Hematopoietic multipotent progenitor cell treated with erythropoietin and hydrocortisone succinate and interleukin-3 and kit ligand, for 4 days (in vitro differentiated cells): ENCODE data around the gene MAPKAPK2.
A peak's percentile ranks its signal among the peaks of the same experiment; 100 is the strongest.

ENCODE experiments used
- DNase-seq: peaks from one replicate; pipeline ENCODE4 v3.0.0-alpha.2; 2015

MAPKAPK2 gene

DNA sequence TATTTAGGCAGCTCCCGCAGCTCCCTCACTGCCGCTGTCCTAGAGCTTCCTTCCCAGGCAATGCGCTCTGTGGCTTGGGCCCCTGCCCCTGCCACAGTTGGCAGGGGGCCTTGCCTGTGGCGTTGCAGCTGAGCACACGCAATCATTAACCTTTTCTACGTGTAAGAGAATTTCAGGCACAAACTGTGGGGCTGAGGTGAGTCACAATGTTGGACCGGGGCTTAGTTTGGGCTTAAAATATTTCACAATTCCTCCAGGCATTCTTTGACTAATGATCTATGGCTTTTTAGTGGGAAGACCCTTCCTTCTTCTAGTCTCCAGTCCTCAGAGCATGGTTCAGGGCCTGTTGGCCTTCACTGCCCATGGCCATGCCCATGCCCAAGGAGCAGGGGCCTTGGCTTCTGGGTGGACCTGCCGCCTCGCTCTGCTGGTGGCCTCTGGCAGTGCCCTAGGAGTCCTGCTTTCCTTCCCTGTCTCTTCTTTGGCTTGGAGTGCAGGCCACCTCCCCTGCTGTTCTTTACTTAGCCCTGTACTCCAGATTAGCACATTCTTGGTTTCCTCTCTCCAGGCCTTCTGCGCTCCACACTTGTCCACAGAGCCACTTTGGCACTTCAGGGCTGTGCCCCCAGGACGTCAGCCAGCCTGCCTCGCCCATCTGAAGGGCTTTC, 39.2 kb downstream of the MAPKAPK2 start:
- DNase-seq = peak; percentile 30

GRCh38 chr1:206725109-206725963, 40.6 kb downstream of the MAPKAPK2 start:
- peak; percentile 81 for DNase-seq

DNA sequence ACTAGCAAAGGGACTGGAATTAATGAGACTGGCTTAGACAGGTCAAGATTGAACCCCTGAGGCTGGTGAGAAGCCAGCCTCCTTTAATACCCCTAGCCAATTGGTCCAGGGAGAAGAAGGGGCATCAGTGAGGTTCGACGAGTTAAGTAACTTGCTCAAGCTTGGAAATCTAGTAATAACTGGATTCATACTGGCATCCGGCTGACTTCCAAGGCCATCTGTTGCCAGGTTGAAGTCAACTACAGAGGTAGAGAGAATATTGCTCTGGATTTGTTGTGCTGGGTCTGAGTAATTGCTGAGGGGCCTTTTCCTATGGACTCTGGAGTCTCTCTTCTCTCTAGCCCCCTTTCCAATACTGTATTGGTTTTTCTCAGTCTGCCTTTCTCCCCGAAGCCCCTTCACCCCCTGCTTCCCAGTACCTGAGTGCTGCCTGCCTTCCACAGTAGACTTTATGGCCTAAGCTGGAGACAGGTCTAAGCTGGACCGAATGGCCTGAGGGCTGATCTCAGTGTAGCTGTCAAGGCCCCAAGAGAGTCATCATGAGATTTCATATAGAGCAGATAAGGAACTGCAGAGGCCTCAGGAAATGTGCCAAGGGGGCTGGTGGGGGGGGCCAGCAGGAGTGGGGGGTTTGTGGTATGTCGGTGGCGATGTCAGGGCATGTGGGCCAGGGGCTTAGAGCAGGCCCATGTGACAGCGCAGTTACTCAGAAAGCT, 43.4 kb downstream of the MAPKAPK2 start:
- DNase-seq = peak; percentile 69

DNA sequence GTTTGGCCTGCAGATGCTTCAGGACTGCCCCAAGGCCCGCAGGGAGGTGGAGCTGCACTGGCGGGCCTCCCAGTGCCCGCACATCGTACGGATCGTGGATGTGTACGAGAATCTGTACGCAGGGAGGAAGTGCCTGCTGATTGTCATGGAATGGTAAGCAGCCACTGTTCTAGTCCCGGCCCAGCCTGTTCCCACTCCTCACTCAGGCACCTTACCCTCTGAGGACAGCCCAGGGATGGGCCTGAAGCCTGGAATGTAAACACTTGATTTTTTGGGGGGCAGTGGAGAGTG, 43.9 kb downstream of the MAPKAPK2 start:
- DNase-seq = no peak

- DNase-seq = no peak
Measured at GRCh38 chr1:206729050-206729449, 44.3 kb downstream of the MAPKAPK2 start.

DNA sequence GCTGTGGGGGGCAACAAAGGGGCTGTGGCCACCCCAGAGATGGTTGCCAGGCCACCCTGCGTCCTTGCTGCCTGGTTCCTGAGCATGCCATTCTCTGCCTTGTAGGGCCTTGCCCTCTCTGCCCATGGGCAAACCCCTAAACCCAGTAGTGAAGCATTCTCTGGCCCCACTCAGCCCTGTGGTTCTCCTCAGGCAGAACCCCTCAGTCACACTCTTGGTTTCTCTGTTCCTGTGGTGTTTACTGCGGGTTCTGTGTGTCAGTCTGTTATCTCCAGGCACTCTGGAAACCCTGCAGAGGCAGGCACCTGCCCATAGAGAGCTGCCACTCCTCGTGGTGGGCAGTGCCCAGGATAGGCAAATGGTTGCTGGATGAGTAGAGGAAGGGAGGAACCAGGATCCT, 44.8 kb downstream of the MAPKAPK2 start:
- DNase-seq = no peak

- no peak for DNase-seq
Measured at GRCh38 chr1:206732508-206732907, 47.8 kb downstream of the MAPKAPK2 start.

DNA sequence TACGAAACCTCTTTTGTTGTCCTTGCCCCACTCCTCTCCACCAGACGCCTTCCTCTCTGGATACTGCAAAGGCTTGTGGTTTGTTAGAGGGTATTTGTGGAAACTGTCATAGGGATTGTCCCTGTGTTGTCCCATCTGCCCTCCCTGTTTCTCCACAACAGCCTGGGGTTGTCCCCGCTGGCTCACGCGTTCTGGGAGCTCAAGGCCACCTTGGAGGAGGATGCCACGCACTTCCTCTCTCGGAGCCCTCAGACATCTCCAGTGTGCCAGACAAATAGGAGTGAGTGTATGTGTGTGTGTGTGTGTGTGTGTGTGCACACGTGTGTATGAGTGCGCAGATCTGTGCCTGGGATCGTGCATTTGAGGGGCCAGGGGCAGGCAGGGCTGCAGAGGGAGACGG, 48.3 kb downstream of the MAPKAPK2 start:
- no peak for DNase-seq

DNA sequence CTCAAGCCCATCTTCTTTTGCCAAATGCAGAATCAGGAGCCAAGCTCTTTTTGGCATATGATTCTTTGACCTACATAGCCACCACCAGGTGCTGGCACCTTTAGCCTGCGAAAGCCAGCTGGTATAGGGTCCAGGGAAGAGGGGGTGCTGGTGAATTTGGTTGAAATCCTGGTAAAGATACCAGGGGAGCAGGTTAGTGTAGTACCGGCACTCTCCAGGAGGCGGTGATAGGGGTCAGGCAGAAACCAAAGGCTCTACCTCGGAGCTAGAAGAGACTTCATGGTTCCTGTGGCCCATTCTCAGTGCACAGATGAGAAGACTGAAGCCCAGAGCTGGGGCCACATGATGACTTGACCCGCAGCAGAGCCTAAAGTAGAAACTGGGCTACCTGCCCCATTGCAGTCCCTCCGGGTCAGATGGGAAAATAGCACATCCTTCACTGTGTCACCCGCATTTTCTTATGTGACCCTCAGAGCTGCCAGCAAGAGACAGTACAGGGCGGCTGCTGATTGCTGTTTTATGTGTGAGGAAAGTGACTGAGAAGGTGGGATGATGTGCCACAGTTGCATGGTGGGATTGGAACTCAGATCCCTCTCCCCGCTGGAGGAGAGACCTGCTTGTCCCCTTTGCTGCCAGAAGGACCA, 49.9 kb downstream of the MAPKAPK2 start:
- peak; percentile 80 for DNase-seq

- DNase-seq = peak; percentile 75
Measured at GRCh38 chr1:206735553-206736031, 50.9 kb downstream of the MAPKAPK2 start.

DNA sequence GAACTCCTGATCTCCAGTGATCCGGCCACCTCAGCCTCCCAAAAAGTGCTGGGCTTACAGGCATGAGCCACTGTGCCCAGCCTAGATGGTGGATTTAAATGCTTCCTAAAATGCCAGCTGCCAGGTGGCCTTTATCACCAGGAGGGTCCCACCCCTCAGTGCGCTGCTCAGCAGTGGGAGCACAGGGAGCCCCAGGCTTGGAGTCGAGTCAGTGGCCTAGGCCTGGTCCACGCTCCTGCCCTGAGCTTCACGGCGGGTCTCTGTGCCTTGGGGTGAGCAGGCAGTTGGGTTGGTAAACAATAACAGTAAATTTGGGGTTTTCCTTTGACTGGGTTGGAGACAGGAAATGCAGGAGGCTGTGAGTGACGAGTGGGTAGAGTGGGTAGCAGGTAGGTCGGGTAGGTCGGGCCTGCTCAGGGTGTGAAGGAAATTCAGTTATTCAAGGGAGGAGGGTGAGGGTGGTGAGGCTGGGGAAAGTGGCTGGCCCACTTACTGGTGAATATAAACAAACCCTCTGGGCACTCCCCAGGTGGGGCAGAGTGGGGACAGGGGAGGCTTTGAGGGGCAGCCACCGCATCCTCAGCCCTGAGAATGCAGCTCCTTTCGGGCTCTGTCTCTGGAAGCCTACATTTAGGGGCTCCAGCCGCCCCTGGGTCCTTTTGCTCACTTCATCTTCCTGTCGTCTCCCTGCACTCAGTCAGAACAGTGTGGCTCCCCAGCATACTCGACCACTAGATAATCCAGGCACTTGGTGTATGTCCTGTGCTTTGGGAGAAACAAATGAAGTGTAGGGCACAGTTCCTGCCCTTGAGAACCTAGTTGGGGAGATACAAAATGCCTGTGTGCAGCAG, 52.4 kb downstream of the MAPKAPK2 start:
- no peak for DNase-seq

GRCh38 chr1:206737729-206738201, 53.1 kb downstream of the MAPKAPK2 start:
- peak; percentile 20 for DNase-seq

DNA sequence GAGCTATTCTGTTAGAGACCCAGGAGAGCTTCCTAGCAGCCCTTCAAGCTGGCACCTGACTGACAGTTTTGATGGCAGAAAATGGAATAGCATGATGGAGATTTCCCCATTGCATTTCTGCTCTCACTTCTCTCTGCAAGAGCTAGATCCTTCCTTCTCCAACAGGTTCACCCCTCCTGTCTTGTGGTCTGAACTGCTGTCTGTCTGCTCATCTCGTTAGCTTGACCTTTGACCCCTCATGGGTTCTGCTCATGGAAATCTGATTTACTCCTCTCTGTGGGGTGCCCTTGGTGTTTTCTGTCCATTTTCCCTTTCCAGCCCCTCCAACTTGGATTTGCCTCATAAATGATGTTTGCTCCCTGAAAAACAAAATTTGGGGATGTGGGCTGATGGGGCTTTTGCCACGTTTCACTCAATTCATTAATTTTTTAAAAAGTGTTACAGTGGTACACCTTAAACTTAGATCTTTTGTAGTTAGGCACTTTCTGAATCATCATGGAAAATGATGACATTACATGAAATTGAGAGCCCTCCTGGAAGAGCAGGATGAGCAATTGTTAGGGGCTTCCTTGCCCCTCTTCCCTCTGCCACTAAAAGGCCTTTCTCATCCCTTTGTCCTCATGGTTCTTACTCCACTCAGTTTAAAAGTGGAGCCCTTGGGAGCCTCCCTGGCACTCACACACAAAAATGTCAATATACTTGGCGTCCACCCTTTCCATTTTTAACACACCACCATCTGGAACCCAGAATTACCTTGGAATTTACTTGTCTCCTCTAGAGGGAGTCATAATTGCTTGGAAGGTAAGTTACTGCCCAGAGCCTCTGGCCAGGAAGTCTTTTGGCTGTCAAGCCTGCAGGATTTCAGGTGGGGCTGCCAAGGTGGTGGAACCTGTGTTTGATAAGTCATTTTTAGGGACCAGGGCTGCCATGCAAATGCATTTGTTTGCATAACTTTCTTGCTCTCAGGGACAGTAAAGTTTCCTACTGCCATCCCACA, 54.0 kb downstream of the MAPKAPK2 start:
- DNase-seq = peak; percentile 61

- DNase-seq = peak; percentile 26
Measured at GRCh38 chr1:206739411-206740076, 54.8 kb downstream of the MAPKAPK2 start.

GRCh38 chr1:206741142-206741701, 56.5 kb downstream of the MAPKAPK2 start:
- no peak for DNase-seq

- no peak for DNase-seq
Measured at GRCh38 chr1:206742719-206743383, 58.1 kb downstream of the MAPKAPK2 start.

DNA sequence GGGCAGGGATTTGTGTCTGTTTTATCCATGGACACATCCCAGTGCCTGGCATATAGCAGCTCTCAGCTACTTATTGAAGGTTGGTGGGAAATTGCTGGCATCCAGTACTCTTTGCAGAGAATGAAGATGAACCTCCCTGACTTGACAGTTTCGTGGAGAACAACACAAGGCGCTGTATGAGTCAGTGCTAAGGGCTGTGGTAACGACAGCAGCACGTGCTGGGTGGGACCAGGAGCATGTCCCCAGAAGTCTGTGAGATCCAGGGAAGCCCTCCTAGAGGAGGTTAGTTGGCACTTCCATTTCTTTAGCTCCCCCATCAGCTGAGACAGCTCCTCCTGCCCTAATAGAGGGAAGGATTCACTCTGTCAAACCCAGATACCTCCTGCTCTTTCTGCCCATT, 60.0 kb downstream of the MAPKAPK2 start:
- DNase-seq = no peak

GRCh38 chr1:206745301-206745700, 60.6 kb downstream of the MAPKAPK2 start:
- DNase-seq = no peak

DNA sequence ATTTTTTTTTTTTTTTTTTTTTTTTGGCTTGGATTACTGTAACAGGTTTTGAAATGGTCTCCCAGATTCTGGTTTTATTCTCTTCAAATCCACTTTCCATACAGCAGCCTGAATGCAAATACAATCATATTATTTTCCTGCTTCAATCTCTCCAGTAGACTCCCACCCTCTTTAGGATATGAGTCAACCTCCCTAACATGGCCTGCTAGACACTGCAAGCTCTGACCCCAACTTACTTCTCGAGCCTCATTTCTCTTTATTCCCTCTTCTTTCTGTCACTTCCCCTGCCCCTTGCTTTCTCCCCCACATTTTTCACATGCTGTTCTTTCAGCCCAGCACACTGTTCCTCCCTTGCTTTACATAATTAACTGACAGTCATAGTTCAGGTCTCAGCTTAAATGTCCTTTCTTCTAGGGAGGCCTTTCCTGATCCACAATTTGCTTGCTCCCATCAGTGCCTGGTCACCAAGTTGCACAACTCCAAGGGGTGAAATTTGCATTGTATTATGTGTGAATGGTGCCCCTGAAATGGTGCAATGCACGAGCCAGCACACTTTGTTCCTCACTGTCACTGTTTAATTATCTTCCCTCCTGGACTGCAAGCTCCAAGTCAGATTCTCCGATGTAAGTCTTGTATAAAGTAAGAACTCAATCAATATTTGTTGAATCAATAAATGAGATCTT, 63.8 kb downstream of the MAPKAPK2 start:
- no peak for DNase-seq
